Middle frontal gyrus (tissue), 1 donor: ENCODE data around the gene FAM90A26.
"Not testable (repeated sequence)": the region's sequence is repeated elsewhere in the genome, so short reads cannot be mapped to it uniquely, and the experiment has no call there.

ENCODE experiments used
- DNase-seq: peaks from one replicate; pipeline ENCODE4 v3.0.0-alpha.2; 2015; ENCODE audit warnings: low spot score; ENCODE audit errors: extremely low spot score

FAM90A26 gene

DNA sequence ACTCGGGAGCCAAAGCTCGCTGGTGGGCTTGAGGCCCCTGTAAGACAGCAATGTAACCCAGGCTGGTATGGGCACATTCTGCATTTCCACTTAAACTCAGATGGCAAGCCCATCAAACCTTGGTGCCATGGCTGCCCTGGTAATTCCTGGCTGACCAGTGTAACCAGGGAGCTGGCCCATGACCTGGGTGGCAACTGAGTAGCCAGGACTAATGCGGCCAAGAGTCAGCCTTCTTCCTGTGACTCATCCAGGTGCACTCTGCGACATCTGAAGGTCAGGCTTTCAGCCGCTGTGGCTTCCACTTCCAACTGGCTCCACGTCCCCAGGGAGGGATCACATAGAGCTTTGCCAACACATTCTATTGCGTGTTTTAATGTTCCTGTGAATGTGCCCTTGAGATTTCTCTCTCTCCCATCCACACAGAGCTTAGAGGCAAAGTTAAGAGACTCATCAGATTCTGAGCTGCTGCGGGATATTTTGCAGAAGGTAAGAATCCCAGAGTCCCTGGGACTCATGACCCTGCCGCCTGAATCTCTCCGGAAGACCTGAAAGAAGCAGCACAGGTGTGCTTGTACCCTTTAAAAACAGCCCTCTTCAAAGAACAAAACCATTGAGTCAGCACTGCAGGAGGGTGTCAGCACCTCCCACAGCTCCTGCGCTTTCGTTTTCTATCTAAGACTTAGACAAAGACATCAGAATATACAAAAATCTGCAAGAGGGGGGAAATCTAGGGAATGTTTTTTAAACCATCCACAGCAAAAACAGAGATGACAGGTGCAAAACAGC lies 14.9 kb upstream of the FAM90A26 start:
- not testable (repeated sequence) for DNase-seq

DNA sequence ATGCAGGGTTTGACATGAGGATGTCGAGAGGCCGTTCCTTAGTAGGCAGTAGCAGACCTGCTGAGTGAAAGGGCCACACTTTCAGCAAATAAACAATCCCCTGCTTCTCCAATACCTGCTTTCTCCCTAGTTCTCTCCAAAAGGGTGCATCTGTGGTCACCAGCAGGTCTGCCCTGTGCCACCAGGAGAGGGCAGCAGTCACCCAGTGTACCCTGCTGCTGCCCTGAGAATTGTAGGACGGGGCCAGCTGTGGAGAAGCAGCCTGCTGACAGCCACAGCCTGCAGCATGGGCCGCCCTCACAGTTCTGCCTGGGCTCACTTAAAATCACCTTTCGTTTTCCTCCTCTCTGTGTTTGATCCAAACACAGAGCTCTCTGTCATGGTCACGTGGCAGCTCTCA lies 11.8 kb upstream of the FAM90A26 start:
- not testable (repeated sequence) for DNase-seq

DNA sequence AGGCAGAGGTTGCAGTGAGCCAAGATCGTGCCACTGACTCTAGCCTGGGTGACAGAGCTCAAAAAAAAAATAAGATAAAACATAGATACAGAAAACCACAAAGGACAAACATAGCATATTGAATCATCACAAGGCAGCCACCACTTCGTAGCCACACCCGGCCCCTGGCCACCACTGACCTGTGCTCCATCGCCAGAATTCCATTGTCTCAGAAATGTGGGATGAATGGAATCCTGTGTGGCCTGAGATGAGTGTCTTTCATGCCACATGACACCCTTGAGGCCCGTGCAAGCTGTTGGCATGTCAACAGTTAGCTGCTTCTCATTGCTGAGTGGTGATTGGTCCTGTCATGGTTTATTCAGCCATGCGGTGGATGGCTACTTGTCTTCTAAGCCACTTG lies 10.2 kb upstream of the FAM90A26 start:
- not testable (repeated sequence) for DNase-seq

GRCh38 chr4:9165990-9166389 lies 4.2 kb upstream of the FAM90A26 start:
- DNase-seq = not testable (repeated sequence)

GRCh38 chr4:9210357-9210756 lies 40.1 kb downstream of the FAM90A26 start, which contains the start of gene USP17L10:
Gene USP17L10, plus strand, starts transcription at chr4:9210657. Its CDS starts 0 bp downstream, at chr4:9210657.
- not testable (repeated sequence) for DNase-seq

DNA sequence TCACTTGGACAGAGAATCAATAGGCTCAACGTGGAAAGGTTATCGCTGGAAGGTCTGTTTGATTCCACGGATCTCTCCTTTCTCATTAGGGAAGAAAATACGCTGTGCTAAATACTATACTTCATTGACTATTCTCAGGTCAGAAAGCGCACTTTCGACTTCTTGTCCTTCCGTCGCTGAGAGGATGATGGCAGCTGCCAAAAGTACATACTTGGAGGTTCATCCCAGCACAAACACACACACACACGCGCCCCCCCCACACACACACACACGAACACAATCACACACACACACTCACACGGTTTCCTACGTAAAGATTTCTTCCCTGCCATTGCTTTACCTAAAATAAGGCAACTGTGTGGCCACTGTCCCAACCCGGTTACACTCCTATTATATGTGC lies 44.5 kb downstream of the FAM90A26 start:
- DNase-seq = not testable (repeated sequence)

GRCh38 chr4:9215105-9215504 lies 44.9 kb downstream of the FAM90A26 start, which contains the start of gene USP17L11:
Gene USP17L11, plus strand, starts transcription at chr4:9215405. Its CDS starts 0 bp downstream, at chr4:9215405.
- not testable (repeated sequence) for DNase-seq

DNA sequence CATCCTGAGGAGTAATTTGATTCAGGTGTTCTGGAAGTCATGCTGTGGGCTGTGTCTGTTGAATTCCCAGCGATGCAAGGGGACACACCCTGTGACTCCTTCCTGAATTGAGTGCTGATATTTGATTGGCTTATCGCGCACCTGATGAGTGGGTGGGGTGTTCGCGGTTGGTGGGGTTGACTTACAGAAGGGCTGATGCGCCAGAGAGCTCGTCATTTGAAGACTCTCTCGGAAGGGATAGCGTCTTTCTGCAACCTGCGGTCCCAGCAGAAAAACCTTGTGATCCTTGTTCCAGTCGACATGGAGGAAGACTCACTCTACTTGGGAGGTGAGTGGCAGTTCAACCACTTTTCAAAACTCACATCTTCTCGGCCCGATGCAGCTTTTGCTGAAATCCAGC lies 49.6 kb downstream of the FAM90A26 start, which contains the start of gene USP17L12:
Gene USP17L12 (plus strand): TSS at position 301 of the 400 bp plus-strand sequence. CDS start 0 bp downstream, at position 301.
- not testable (repeated sequence) for DNase-seq

GRCh38 chr4:9224596-9224995 lies 54.4 kb downstream of the FAM90A26 start, which contains the start of gene USP17L13:
Gene USP17L13, plus strand, starts transcription at chr4:9224896. Its CDS starts 0 bp downstream, at chr4:9224896.
- not testable (repeated sequence) for DNase-seq
